Measurements from ENCODE around the gene MAML3. TPM values are rescaled to one million over a fixed set of nuclear protein-coding genes. Genes with fewer than 3 reads are reported as not detected.

The MAML3 gene
- total RNA-seq, 2 experiments from 2014 or later: 2.5 to 2.6 TPM

- Mint-ChIP-seq H3K4me3 (no peak overlapping the region), H3K9me3 (no peaks in the 10 kb centered on the region), H3K36me3 (ENCODE audit: low read depth) (no peaks in the 10 kb centered on the region), H3K27ac (no peak overlapping the region), H3K4me1 (no peaks in the 10 kb centered on the region), H3K27me3 (peaks cover 16% of the 10 kb centered on the region)
- POLR2A ChIA-PET: no interaction called here
- DNase-seq: no peak
- CTCF ChIA-PET: no interaction called here
Measured at GRCh38 chr4:139760567-139760966, 393.4 kb downstream of the MAML3 start.

GRCh38 chr4:139759097-139759496, 394.9 kb downstream of the MAML3 start:
- Mint-ChIP-seq H3K27ac (no peak overlapping the region), H3K36me3 (ENCODE audit: low read depth) (no peaks in the 10 kb centered on the region), H3K4me1 (no peaks in the 10 kb centered on the region), H3K9me3 (no peaks in the 10 kb centered on the region), H3K27me3 (peaks cover 12% of the 10 kb centered on the region), H3K4me3 (no peak overlapping the region)
- CTCF ChIA-PET: no interaction called here
- POLR2A ChIA-PET: no interaction called here
- no peak for DNase-seq

GRCh38 chr4:139756391-139757180, 397.4 kb downstream of the MAML3 start:
- DNase-seq: no peak

DNA sequence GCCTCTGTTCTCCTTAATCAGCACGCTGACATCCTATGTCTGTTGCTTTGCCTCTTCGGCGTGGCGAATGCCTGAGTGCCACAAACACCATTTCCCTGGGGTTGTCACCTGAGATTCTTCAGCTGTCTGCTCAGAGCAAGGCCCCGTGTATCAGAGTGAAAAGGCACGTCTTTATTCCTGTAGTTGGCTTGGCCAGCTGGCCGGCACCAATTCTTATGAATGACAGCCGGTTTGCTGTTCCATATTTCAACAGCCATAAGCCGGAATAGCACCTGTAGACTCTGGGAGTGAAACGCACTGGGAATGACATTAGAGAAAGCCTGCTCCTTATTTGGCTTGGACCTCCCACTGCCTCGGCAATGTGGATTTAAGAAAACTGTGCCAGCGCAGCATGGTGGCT, 399.0 kb downstream of the MAML3 start:
- Mint-ChIP-seq H3K9me3 (no peaks in the 10 kb centered on the region), H3K27me3 (peaks cover 10% of the 10 kb centered on the region), H3K36me3 (ENCODE audit: low read depth) (no peaks in the 10 kb centered on the region), H3K27ac (no peak overlapping the region), H3K4me3 (no peak overlapping the region), H3K4me1 (no peaks in the 10 kb centered on the region)
- POLR2A ChIA-PET: no interaction called here
- CTCF ChIA-PET: no interaction called here
- no peak for DNase-seq

More at GRCh38 chr4:139756391-139757180, 397.4 kb downstream of the MAML3 start:
- Mint-ChIP-seq H3K27ac (no peak overlapping the region), H3K4me3 (no peak overlapping the region), H3K36me3 (ENCODE audit: low read depth) (no peaks in the 10 kb centered on the region), H3K27me3 (peaks cover 12% of the 10 kb centered on the region), H3K4me1 (no peaks in the 10 kb centered on the region), H3K9me3 (no peaks in the 10 kb centered on the region)
- ChIA-PET CTCF (no interaction called here), POLR2A (no interaction called here)

DNA sequence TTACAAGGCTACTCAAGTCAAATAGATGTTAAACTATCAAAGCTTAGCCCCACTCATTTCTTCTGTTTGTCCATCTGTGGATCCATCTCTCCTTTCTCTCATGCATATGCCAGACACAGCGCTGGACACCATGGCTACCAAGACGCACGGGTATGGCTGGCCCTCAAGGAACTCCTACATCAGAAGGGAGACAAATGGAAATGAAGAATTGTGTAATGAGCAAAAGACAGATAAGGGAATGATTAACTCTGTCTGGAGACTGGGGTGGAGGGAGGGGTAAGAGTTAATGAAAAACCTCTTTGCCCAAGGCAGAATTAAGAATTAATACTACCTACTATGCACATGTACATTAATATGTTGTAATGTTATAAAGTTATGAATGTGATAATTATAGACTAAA, 400.3 kb downstream of the MAML3 start:
- ChIA-PET CTCF (no interaction called here), POLR2A (no interaction called here)
- no peak overlapping the region for H3K27ac Mint-ChIP-seq
- H3K4me1 Mint-ChIP-seq: no peaks in the 10 kb centered on the region
- no peaks in the 10 kb centered on the region for H3K36me3 Mint-ChIP-seq (ENCODE audit: low read depth)
- H3K9me3 Mint-ChIP-seq: no peaks in the 10 kb centered on the region
- no peak for DNase-seq
- H3K4me3 Mint-ChIP-seq: no peak overlapping the region
- H3K27me3 Mint-ChIP-seq: peaks cover 7% of the 10 kb centered on the region

DNA sequence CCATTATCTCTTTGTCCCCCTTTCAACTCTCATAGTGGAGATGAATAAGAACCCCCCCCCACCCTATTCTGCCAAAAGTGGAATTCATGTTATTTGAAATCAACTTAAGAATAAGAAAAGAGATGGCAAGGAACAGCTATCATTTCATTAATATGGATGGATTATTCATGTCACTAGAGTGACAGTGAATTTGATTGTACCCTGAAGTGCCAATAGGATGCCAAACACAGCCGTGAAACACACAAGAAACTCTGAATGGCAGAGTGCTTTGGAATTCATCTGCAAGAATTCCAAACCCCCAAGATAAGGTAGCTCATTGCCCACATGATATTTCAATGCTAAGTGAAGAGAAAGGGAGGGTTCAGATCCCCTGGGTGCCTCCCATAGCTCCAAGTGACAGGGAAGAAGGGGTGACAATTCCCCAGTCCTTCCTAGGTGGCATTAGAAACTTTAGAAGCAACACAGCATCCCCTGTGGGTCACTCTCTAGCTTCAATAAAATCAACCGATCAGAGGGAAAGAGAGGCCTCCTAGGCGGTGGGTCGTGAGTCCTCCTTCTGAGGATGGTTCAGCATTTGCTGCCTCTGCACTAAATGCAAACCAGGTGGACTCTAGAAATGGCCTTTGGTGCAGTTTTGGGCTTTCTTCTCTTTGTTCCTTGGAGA, 404.0 kb downstream of the MAML3 start:
- ChIA-PET POLR2A (interaction anchor here (0.6 kb wide), 1 partner anchor 411 kb away, joined by 3 read pairs; no protein-coding TSS in a partner anchor), CTCF (interaction anchor here (0.6 to 1.5 kb wide), 3 partner anchors 11 to 253 kb away, joined by 3 to 4 read pairs (median 3); no protein-coding TSS in a partner anchor)
- no peaks in the 10 kb centered on the region for H3K27me3 Mint-ChIP-seq
- H3K9me3 Mint-ChIP-seq: no peaks in the 10 kb centered on the region
- H3K36me3 Mint-ChIP-seq (ENCODE audit: low read depth): no peaks in the 10 kb centered on the region
- no peak for DNase-seq
- H3K4me3 Mint-ChIP-seq: no peak overlapping the region
- H3K27ac Mint-ChIP-seq: no peak overlapping the region
- no peaks in the 10 kb centered on the region for H3K4me1 Mint-ChIP-seq

DNA sequence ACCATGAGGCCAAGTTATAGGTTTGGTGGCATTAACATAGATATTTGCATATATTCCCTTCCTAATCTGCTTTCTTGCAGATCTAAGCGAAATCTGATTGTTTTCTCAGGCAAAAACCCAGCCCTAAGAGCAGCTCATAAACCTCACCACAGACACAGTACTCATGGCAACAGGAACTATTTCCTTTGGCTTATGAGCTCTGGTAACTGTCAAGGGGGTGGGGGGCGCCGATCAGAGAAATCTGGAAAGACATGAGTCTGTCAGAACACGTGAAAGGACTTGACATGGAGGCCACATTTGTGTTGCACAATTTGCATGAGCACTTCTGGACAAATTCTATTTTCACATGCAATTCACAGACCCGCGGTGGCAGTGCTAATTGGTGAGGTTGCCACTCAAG, 404.6 kb downstream of the MAML3 start:
- Mint-ChIP-seq H3K27me3 (no peaks in the 10 kb centered on the region), H3K4me3 (no peak overlapping the region), H3K9me3 (no peaks in the 10 kb centered on the region), H3K36me3 (ENCODE audit: low read depth) (no peaks in the 10 kb centered on the region), H3K27ac (no peak overlapping the region), H3K4me1 (no peaks in the 10 kb centered on the region)
- ChIA-PET CTCF (interaction anchor here (1.5 kb wide), 1 partner anchor 17 kb away, joined by 4 read pairs; no protein-coding TSS in a partner anchor), POLR2A (no interaction called here)
- no peak for DNase-seq

GRCh38 chr4:139746431-139747171, 407.4 kb downstream of the MAML3 start:
- Mint-ChIP-seq H3K36me3 (ENCODE audit: low read depth) (no peaks in the 10 kb centered on the region), H3K4me3 (no peak overlapping the region), H3K4me1 (no peaks in the 10 kb centered on the region), H3K27ac (no peak overlapping the region), H3K9me3 (no peaks in the 10 kb centered on the region), H3K27me3 (no peaks in the 10 kb centered on the region)
- ChIA-PET CTCF (no interaction called here), POLR2A (no interaction called here)
- no peak for DNase-seq

GRCh38 chr4:139745111-139745639, 408.8 kb downstream of the MAML3 start:
- Mint-ChIP-seq H3K9me3 (no peaks in the 10 kb centered on the region), H3K4me3 (no peak overlapping the region), H3K27ac (no peak overlapping the region), H3K4me1 (no peaks in the 10 kb centered on the region), H3K27me3 (no peaks in the 10 kb centered on the region), H3K36me3 (ENCODE audit: low read depth) (no peaks in the 10 kb centered on the region)
- ChIA-PET CTCF (interaction anchor here (1.5 kb wide), 1 partner anchor 11 kb away, joined by 3 read pairs; no protein-coding TSS in a partner anchor), POLR2A (no interaction called here)
- no peak for DNase-seq

DNA sequence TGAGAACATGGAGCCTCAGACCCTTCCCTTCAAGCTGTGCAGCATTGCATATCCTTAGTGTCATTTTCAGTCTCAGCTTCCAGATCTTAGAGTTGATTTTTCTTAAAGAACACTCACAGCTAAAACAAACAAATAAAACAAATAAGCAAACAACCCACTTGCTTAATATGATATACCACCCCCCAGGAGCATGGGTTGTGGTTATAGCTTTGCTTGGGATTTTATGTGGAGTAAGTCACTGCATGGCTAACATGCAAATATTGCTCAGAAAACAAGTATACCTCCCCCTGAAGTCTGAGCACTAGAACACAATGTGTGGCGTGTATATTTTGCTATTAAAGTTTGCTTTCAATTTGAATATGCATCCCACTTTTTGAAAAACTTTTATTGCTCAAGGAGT, 409.8 kb downstream of the MAML3 start:
- CTCF ChIA-PET: interaction anchor here (1.5 kb wide), 1 partner anchor 10 kb away, joined by 3 read pairs; no protein-coding TSS in a partner anchor
- POLR2A ChIA-PET: no interaction called here
- DNase-seq: no peak
- no peaks in the 10 kb centered on the region for H3K4me1 Mint-ChIP-seq
- no peak overlapping the region for H3K27ac Mint-ChIP-seq
- H3K27me3 Mint-ChIP-seq: peaks cover 2% of the 10 kb centered on the region
- H3K4me3 Mint-ChIP-seq: no peak overlapping the region
- H3K36me3 Mint-ChIP-seq (ENCODE audit: low read depth): no peaks in the 10 kb centered on the region
- H3K9me3 Mint-ChIP-seq: no peaks in the 10 kb centered on the region

DNA sequence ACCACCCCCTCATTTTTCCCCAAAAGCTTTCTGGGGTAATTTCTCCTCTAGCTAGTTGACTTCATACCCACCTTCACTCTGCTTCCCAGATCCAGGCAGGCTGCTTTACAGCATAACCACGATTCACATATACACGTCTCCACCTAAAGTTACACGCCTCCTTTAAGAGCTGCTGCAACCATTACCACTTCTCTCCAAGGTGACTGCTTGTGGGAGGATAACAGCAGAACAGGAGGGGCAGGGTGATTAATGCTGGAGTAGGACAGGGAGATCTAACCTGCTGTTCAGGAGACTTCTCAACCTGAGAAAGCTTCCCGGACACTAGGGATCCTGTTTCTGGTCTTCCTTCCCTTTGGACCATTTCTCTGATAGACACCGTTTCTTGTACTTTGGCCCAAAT, 411.0 kb downstream of the MAML3 start:
- Mint-ChIP-seq H3K27me3 (peaks cover 4% of the 10 kb centered on the region), H3K4me3 (no peak overlapping the region), H3K36me3 (ENCODE audit: low read depth) (no peaks in the 10 kb centered on the region), H3K4me1 (no peaks in the 10 kb centered on the region), H3K9me3 (no peaks in the 10 kb centered on the region), H3K27ac (no peak overlapping the region)
- DNase-seq: no peak
- ChIA-PET POLR2A (no interaction called here), CTCF (no interaction called here)

GRCh38 chr4:139740531-139741041, 413.4 kb downstream of the MAML3 start:
- POLR2A ChIA-PET: no interaction called here
- no peak for DNase-seq
- H3K27ac Mint-ChIP-seq: no peak overlapping the region
- no peaks in the 10 kb centered on the region for H3K9me3 Mint-ChIP-seq
- H3K4me3 Mint-ChIP-seq: no peak overlapping the region
- H3K27me3 Mint-ChIP-seq: peaks cover 25% of the 10 kb centered on the region
- H3K4me1 Mint-ChIP-seq: peaks cover 3% of the 10 kb centered on the region
- CTCF ChIA-PET: no interaction called here
- no peaks in the 10 kb centered on the region for H3K36me3 Mint-ChIP-seq (ENCODE audit: low read depth)

- H3K4me1 Mint-ChIP-seq: peaks cover 4% of the 10 kb centered on the region
- H3K27me3 Mint-ChIP-seq: peaks cover 27% of the 10 kb centered on the region
- H3K36me3 Mint-ChIP-seq (ENCODE audit: low read depth): no peaks in the 10 kb centered on the region
- POLR2A ChIA-PET: no interaction called here
- no peak overlapping the region for H3K27ac Mint-ChIP-seq
- no peak for DNase-seq
- H3K4me3 Mint-ChIP-seq: no peak overlapping the region
- H3K9me3 Mint-ChIP-seq: no peaks in the 10 kb centered on the region
- CTCF ChIA-PET: interaction anchor here (0.7 kb wide), 1 partner anchor 672 kb away, joined by 3 read pairs; no protein-coding TSS in a partner anchor
Measured at GRCh38 chr4:139740121-139740520, 413.9 kb downstream of the MAML3 start.

All from activated CD4-positive, alpha-beta memory T cell treated with anti-CD3 and anti-CD28 coated beads, Interleukin-2, amount 10 ng/mL, durations not matched to agents 7 days and 5 days (primary cell).